Activated CD4-positive, alpha-beta T cell treated with anti-CD3 and anti-CD28 coated beads, Interleukin-2, Interleukin-6, amounts not matched to agents 100 ng/mL and 50 ng/mL, durations not matched to agents 16 hours and 8 hours (primary cell): ENCODE results near the gene IGSF5.
"Not testable (repeated sequence)": the region's sequence is repeated elsewhere in the genome, so short reads cannot be mapped to it uniquely, and the experiment has no call there.

Source experiments
- DNase-seq: peaks from one replicate; pipeline ENCODE4 v3.0.0-alpha.2; 2020

IGSF5 gene

GRCh38 chr21:39739531-39739930, 5.5 kb upstream of the IGSF5 start:
- not testable (repeated sequence) for DNase-seq

GRCh38 chr21:39742561-39742960, 2.4 kb upstream of the IGSF5 start:
- DNase-seq: not testable (repeated sequence)

DNA sequence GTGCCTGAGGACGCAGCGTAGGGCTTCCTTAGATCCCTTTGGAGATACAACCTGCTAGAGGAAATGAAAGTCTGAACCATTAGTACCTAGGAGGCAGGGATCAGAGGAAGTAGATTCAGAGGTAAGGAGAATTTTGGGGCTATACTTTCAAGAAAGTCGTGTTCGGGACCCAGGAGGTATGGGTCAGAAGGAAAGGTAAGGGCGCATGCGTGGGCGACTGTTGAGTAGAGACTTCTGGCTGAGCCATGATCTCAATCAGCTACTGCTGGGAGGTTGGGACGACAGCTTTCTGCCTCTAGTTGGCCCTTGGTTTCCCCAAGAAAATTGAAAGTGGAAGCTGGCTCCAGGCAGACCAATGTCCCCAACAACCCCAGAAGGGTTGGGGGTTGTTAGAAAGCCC, 349 bp downstream of the IGSF5 start:
- not testable (repeated sequence) for DNase-seq

DNA sequence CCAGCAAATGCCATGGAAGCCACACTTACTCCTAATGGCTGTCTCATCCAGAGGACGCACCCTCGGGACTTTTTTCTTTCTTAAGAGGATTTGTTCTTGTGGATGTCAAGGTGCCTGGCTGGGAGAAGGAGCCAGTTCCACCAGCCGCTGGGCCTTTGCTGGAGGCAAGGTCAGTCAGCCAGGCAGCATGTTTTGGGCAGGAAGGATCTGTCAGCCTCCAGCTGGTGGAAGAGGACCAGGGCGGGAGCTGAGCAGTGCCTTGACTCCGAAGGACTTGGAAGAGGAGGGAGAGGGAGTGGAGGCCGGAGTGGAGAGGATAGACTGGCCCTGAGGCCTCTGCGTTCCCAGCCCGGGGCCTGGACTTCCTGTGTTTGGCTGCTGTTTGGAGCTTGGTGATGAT, 5.7 kb downstream of the IGSF5 start:
- no peak for DNase-seq

- no peak for DNase-seq
Observed at GRCh38 chr21:39754811-39755210, 9.8 kb downstream of the IGSF5 start.

GRCh38 chr21:39756285-39756684, 11.3 kb downstream of the IGSF5 start:
- DNase-seq: no peak

GRCh38 chr21:39763272-39763970, 18.4 kb downstream of the IGSF5 start:
- DNase-seq: no peak

GRCh38 chr21:39774227-39774626, 29.2 kb downstream of the IGSF5 start:
- no peak for DNase-seq

GRCh38 chr21:39775816-39776215, 30.8 kb downstream of the IGSF5 start:
- DNase-seq: no peak

- no peak for DNase-seq
Observed at GRCh38 chr21:39776589-39776988, 31.6 kb downstream of the IGSF5 start.

GRCh38 chr21:39781331-39781730, 36.3 kb downstream of the IGSF5 start:
- no peak for DNase-seq

- DNase-seq: no peak
Observed at GRCh38 chr21:39788383-39788782, 43.4 kb downstream of the IGSF5 start.

GRCh38 chr21:39796466-39796865, 51.5 kb downstream of the IGSF5 start:
- DNase-seq: no peak

DNA sequence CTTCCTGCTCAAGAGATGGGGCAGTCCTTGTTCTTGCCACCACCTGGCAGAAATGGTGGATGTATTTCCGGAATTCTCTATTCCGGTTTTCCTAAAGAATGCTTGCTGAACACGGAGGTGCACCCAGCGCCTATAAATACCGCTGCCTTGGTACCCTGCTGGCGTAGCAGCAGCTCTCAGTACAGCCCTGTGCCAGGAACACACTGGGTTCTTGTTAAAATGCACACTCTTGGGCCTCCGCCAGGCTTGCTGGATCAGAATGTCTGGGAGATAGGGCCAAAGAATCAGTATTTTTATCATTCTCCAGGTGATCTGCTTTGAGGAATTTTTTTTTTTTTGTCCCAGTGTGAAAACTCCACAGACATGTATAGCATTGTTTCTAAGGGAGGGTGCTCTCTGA, 54.2 kb downstream of the IGSF5 start:
- no peak for DNase-seq

DNA sequence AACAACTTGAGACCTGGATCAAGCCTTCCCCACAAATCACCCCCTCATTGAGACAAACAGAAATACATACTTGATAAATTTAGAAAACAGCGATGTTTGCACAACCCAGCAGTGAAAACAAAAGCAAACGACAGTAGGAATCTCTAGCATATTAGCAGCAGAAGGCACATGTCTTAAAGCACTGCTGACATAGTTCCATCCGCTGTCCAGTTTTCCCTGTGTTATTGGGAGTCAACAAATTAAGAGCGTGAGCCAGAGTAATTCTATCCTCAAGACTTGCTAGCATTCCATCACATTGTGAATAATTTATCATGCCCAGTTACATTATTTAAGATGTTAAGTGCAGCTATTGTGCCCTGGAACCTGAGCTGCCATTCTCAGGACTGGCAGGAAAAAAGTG, 55.3 kb downstream of the IGSF5 start:
- DNase-seq: no peak

GRCh38 chr21:39802217-39802616, 57.2 kb downstream of the IGSF5 start:
- DNase-seq: no peak

- no peak for DNase-seq
Observed at GRCh38 chr21:39803393-39803792, 58.4 kb downstream of the IGSF5 start.

DNA sequence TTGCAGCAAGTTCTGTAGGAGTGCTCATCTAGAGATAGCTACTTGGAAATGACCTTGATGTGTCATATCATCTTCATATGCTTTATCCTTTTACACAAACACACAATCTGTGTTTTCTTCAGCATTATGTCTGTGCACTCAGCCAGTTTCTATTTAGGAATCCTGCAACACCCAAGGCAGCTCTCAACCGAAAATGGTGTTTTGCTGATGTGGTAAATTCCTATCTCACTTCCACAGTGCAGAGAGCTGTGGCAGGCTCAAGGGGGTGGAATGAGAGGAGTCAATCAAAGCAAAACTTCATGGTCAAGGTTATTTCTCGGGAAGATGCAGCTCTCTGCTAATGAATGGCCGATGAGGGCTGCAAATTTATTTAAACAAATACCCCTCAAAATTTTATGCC, 59.3 kb downstream of the IGSF5 start:
- DNase-seq: no peak

- no peak for DNase-seq
Observed at GRCh38 chr21:39805983-39806382, 61.0 kb downstream of the IGSF5 start.

GRCh38 chr21:39807738-39808137, 62.8 kb downstream of the IGSF5 start:
- no peak for DNase-seq

- DNase-seq: no peak
Observed at GRCh38 chr21:39809936-39810335, 65.0 kb downstream of the IGSF5 start.

DNA sequence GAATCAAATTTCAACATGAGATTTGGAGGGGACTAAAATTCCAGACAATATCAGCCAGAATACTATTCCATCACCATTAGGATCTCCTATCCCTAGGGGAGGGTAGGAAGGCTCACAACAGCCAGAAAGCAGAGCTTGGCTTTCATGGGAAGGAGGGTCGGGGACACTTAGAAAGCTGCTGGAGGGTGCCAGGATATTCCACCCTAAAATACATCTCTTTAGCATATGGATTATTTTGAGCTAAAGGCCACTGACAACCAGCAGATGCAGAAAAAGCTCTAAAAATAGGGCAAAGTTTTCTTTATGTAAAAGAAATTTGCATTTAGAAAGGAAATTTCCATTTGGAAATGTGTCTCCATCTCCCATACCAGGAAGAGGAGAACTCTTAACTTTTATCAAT, 68.0 kb downstream of the IGSF5 start:
- DNase-seq: no peak

DNA sequence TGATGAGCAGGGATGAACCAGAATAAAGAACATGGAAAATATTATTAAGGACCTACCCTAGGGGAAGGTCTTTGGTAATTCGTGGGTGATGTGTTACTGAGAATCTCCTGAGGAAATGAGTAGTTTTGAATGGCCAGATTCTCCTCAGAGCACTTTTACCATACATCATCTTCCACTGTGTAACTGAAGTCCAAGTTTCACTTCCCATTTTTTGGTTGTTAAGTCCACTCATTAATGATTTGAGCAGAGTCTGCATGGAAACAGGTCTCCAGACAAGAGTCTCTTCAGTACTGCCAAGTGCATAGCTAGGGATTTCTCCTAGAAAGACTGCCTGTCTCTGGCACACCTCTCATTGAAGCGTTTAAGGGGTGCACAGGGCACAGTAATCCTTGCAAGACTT, 73.6 kb downstream of the IGSF5 start:
- no peak for DNase-seq

GRCh38 chr21:39822042-39822441, 77.1 kb downstream of the IGSF5 start:
- DNase-seq: no peak

DNA sequence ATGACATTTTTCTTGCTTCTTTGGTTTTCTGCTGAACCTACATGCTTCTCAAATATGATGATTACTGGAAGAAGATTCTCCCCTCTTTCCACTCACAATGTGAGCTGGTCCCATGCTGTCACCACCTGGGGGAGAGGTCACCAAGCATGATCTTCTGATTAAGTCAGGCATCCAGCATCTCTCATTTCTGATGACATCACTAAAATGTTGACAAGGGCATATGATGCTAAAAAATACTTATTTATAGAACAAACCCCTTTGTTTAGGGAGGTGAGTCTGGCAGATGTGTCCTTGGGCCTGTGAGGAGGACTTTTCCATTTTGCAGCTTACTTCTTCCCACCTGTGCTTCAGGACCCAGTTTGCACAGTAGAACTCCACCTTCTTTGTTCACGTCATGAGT, 80.3 kb downstream of the IGSF5 start:
- no peak for DNase-seq

DNA sequence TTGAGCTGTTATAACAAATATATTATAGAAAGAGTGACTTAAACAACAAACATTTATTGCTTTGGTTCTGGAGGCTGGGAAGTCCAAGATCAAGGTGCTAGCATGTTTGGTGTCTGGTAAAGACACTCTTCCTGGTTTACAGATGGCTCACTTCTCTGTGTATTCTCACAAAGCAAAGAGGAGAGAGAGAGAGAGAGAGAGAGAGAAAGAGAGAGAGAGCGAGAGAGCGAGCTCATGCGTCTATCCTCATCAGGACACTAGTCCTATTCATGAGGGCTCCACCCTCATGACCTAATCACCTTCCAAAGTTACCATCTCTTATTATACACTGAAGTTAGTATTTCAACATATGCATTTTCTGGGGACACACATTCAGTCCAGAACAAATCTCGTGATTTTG, 89.6 kb downstream of the IGSF5 start:
- DNase-seq: no peak
